HG03342 (cell line): ENCODE results near the gene SUSD2.
"Not testable (repeated sequence)": the region's sequence is repeated elsewhere in the genome, so short reads cannot be mapped to it uniquely, and the experiment has no call there.

Experiments
- ATAC-seq: cut with Tn5 transposase; IDR thresholded peaks from one replicate; pipeline ENCODE4 v1.9.1; 2021; ENCODE audit warnings: mild to moderate bottlenecking, moderate library complexity; ENCODE audit not compliant: unreplicated experiment

Gene SUSD2, protein sequence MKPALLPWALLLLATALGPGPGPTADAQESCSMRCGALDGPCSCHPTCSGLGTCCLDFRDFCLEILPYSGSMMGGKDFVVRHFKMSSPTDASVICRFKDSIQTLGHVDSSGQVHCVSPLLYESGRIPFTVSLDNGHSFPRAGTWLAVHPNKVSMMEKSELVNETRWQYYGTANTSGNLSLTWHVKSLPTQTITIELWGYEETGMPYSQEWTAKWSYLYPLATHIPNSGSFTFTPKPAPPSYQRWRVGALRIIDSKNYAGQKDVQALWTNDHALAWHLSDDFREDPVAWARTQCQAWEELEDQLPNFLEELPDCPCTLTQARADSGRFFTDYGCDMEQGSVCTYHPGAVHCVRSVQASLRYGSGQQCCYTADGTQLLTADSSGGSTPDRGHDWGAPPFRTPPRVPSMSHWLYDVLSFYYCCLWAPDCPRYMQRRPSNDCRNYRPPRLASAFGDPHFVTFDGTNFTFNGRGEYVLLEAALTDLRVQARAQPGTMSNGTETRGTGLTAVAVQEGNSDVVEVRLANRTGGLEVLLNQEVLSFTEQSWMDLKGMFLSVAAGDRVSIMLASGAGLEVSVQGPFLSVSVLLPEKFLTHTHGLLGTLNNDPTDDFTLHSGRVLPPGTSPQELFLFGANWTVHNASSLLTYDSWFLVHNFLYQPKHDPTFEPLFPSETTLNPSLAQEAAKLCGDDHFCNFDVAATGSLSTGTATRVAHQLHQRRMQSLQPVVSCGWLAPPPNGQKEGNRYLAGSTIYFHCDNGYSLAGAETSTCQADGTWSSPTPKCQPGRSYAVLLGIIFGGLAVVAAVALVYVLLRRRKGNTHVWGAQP

DNA sequence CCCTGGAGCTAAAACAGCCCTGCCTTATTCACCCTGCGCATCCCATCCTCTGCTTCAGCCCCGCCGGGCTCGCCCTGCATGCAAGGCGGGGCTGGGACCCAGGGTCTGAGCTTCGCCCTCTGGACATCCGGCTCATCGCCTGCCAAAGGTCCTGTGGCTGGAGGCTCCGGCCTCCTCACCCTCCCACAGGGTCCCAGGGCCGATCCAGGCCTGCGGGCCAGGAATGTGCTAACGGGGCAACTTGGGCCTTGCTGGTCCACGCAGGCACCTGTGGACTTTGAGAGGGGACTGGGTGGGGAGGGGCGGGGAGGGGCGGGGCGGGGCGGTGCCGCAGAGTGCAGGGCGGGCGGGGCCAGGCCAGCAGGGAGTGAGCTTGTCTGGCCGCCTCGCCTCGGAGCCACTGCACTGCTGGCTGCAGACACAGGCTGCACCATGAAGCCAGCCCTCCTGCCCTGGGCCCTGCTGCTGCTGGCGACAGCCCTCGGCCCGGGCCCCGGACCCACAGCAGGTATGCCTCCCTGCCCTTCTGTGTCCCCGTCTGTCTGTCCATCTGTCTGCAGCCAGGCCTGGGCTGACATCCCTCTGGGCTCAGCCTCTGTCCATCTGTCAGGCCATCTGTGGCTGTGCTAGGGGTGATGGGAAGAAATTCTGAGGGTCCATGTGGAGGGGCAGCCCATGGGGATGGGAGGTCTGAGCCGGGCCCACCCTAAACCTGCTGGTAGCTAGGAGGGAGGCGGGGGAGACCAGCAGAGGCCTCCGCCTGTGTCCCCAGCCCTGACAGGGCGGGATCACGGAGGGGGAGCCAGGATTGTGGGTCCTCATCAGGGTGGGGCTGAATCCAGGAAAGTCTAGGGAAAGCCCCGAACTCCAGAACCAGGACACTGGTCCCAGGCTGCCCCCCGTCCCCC, at the start of gene SUSD2:
Gene SUSD2 (plus strand): TSS at position 400 of the 908 bp plus-strand sequence. CDS start 33 bp downstream, at position 433.
- ATAC-seq, result no peak

DNA sequence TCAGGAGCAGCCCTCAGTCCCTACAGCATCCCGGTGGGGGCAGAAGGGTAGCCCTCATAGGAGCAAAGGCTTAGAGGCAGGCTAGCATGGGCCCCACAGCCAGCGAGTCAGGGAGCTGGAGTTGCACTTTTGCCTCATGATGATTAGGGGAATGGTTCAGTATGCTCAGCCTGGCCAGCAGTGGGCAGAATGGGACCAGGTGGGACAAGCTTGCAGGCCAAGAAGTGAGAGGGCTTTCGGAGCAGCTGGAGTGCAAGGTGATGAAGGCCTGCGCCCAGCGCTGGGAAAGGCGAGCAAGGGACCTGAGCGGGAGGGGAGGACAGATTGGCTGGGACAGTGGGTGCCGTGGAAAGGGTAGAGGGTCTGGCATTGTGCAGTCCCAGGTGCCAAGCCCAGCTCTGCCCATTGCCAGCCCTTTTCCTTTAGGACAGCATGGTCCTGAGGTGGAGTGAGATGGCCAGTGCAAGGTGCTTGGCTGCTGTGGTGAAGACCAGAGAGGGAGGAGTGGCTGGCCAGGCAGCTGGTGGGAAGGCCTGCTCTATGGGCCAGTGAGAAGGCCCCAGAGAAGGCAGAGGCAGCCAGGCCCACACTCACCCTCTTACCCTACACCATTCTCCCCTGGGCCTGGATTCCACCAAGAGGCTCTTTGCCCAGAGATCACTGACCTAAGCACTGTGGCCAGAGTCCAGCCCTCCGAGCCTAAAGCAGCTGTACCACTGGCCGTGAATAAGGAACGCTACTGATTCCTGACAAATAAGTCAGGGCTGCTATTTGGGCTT, 47.9 kb upstream of the SUSD2 start:
- no peak for ATAC-seq

DNA sequence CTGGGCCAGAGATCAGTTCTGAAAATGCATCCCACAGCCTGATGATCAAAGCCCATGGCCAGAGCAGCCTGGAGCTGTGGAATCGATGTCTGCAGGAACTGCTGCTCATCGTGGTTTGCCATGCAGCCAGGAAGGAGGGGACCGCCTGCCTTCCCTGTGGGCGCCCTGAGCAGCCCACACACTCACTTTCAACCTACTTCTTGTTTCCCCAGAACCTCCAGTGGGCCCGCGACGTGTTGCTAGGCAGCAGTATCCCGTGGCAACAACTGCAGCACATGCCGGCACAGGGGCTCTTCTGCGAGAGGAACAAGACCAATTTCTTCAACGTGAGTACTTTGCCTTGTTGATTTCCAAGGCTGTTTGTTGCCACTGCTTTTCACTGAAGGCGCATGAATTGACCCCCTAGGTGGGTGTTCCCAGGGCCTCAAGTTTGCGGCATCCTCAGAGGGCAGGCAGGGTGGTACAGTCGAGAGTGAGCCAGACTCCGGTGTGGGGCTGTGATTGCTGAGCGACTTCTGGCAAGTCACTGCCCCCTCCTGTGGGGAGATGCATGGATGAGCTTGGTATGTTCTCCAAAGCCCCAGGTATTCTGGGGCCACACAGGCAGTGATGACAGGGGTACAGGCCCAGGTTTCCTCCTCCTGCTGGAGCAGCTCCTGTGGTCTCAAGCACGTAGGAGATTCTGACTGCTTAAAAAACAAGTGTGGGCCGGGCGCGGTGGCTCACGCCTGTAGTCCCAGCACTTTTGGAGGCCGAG, 47.0 kb upstream of the SUSD2 start:
- no peak for ATAC-seq

DNA sequence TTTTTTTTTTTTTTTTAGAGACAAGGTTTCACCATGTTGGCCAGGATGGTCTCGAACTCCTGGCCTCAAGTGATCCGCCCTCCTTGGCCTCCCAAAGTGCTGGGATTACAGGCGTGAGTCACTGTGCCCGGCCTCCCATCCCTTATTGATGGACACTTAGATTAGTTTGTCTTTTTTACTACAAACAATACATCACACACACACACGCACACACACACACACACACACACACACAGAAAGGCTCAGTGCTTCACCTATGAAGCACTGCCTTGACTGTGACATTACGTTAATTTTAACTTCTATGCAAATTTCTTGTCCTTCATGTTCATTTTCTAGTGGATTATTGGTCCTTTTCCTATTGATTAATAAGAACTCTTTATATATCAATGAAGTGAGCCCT, 44.8 kb upstream of the SUSD2 start:
- not testable (repeated sequence) for ATAC-seq

DNA sequence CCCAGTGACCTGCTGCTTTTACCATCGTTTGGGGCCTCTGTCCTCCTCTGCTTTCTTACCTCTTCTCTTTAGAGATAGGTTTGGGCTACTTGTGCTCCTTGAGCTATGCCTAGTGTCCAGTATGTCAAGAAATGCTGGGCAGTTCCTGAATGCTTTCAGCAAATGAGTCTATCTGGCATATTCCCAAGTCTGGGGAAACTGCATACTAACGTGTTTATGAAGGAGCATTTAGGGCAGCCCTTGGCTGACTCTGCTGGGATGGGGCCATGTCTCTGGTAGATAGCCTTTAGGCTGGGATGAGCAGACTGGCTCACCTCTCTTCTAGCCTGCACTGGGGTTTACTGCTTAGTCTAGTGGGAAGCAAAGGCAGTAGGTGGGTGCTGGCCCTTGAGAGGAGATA, 43.7 kb upstream of the SUSD2 start:
- no peak for ATAC-seq

DNA sequence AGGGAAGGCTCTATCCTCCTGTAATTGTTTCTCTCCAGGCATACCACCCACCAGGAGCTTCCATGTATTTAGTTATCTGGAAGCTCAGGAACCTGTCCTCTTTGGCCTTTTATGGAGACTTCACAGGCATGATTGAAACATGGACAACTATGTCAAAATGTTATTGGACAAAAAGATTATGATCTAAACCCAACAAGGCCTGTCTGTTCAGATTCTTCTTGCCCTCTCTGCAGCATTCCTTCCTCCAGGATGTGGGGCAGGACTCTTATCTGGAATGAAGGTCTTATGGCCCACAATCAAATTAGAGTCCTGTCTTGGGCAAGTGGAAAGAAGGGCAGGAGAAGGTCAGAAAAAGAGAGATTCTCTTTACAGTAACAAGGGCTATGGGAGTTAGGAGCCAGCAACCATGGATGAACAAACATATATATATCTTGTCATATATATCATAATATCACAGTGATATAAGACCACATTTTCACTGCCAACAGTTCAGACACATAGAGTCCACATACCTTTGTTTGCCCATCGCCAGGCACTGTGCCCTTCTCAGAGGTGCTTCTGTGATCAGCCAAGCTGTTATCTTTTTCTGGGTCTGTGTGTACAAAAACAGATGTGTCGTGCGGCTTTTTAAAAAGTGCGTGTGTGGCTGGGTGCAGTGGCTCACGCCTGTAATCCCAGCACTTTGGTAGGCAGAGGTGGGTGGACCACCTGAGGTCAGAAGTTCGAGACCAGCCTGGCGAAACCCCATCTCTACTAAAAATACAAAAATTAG, 42.5 kb upstream of the SUSD2 start:
- ATAC-seq, result no peak

DNA sequence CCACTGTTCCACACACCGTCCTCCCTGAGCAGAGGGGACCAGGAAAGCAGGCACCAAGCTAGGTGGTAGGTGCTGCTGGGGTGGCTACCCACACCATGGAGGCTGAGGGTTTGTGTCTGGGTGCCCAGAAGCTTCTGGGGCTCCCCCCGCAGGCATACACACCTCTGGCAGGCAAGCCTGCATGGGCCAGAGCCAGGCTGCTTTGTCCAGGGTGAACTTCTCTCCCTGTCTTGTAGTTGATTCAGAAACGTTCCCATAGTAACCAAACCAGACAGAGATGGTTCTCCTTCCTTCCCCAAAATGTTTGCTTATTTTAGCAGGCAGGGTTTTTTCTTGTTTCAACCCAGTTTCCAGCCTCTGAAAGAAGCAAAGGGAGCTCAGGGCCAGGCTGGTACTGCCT, 40.9 kb upstream of the SUSD2 start:
- no peak for ATAC-seq

DNA sequence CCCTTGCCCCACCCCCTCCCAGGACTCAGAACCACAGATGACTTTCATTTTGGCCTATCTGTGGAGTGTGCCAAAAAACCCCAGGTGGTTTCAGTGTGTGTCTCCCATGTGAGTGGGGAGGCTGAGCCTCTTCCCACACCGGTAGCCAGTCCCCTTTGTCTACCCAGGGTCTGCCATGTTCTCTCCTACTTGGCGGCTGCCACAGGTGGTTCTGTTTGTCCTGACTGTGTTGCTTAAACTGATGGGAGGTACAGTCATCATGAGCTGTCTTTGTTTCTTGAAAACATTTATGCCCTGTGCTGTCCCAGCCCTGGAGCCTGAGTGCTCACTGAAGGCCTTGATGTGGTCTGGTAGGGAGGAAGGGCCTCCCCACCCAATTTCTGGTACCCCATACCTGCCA, 39.7 kb upstream of the SUSD2 start:
- ATAC-seq, result no peak

DNA sequence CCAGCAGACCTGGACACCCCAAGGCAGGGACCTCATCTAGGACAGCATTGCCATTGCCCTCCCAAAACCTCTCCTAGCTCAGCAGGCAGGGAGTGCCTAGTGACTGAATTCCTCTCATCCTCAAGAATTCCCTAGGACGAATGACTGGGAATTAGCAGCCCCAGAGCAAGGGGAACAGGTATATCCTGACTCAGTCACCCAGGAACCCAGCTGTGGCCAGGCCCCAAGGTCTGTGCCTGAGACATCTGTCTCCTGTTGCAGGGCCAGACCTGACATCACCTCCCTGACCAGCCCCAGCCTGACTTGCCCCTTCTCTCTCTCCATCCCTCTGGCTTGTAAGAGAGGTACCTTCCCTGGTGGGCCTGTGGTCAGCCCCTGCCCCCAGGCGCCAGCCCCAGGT, 39.0 kb upstream of the SUSD2 start:
- no peak for ATAC-seq

DNA sequence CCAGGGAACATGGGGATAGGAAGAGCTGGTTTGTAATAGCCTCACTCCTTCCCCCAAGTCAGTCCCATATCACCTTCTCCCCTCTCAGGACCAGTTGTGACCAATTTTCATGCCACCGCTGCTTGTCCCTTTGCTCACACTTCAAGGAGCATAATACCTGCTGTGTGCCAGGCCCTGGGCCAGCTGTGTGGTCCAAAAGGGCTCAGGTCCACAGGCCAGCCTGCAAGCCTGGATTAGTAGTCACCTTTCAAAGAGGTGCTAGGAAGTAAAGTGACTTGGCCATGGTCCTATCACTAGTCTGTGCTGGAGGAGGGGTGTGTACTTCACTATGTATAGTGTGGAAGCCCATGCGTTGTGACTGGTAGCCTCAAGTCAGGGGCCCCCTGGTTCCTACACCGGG, 38.5 kb upstream of the SUSD2 start:
- no peak for ATAC-seq

DNA sequence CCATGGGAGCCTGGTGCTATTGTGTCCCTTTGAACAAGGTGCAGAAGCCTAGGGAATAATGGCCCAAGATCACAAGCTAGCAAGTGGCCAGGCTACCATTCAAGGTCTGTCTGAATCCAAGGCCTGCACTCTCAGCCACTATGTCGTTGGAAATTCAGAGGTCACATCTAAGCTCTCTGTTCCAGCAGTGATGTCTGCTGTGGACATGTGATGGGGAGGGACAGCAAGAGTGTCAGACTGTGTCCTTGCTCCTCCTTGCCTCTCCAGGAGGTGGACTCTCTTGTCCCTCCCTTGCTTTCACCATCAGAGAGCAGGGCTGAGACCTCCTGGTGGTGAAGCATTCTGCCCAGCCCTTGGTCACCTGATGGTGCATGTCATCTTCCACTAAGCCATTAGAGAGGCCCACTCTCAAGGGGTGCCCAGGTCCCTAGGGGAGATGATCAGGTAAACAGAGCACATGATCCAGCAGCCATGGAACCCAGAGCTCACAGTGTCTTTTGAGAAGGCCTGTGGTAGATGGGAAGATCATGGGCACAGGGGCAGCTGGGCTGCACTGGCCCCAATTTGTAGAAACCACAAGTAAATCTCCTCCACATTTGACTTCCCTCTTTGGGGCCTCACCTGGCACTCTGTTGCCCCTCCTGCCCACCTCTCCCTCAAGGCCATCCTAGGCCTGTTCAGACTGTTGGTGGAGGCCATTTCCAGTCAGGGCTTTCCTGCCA, 37.1 kb upstream of the SUSD2 start:
- ATAC-seq, result no peak

DNA sequence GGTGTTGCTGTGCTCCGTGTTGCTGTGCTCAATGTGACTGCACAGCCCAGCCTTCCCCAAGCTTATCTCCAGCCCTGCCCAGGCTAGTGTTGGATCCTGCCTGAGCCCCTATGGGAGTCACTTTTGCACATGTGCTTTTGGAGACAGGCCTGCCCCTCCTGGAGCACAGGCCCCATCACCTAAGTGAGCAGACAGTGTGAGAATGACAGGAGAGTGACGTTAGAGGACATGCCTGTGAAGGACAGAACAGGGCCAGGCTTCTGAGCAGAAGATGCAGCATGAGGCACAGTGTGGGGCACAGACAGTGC, 36.6 kb upstream of the SUSD2 start:
- no peak for ATAC-seq

DNA sequence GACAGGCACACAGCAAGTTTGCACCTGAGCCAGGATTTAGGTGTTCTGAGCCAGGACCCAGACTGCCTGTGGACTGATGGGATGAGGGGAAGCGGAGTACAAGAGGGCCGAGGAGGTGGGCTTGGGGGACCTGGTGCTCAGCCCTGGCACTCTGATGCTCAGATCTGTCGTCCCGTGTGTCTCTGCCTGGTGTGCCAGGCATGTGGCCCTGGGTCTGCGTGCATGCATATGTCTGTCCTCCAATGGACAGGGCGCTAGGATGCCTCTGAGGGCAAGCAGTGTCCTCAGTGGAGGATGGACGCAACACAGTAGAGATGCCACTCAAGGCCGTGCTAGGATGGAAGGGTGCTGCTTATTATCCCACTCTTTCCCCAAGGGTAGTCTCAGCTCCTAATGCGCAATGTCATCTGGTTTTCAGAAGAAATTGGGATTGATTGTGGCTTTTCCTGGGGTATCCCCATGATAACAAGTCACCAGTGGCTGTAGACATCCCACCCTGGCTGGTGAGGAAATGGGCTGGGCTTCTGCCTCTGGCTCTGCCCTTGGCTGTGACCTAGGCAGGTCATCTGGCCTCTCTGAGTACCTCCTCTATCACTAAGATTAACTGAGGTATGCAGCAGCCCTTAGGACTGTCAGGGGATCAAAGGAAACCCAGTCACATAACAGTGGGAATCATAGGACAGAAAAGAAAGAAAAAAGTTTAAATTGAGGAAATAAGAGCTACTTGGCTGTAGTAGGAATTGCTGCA, 35.7 kb upstream of the SUSD2 start:
- no peak for ATAC-seq

DNA sequence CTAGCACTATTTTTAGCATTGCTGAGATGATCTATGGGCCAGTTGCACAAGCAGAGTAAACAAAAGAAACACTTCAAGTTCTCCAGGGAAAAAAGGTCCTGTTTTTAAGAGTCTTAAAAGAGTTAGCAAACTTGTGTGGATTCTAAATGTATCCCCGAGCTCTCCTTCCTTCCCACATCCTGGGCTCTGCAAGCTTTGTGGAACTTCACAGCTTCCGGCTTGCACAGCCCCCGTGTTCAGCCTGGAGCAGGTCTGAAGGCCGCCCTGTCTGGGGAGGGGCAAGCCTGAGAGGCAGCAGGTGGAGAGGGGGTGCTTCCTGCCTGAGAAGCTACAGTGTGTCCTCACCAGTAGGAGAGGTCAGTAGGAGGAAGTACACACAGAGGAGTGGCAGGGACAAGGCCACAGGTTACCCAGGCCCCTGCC, 35.1 kb upstream of the SUSD2 start:
- peak; percentile 73 for ATAC-seq

DNA sequence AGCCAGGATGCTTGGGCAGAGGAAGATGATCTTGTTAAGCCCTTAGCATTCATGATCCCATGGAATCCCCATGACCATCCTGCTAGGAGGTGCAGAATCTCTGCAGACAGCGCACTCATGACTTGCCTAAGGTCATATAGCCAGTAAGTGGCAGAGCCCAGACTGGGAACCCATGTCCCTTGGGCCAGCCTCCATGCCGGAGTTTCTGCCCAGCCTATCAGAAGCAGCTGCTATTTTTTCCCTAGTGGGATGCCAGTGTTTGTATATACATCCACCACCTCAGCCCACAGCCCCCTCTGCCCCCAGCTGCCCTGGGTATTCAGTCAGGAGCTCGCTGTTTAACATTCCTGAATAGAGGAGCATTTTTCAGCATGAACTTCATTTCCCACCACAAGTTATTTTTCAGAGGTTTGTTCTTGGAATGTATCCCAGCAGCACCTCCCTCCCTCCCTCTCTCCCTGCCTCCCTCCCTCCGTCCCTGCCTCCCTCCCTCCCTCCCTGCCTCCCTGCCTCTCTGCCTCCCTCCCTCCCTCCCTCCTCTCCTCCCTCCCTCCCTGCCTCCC, 34.4 kb upstream of the SUSD2 start:
- no peak for ATAC-seq

DNA sequence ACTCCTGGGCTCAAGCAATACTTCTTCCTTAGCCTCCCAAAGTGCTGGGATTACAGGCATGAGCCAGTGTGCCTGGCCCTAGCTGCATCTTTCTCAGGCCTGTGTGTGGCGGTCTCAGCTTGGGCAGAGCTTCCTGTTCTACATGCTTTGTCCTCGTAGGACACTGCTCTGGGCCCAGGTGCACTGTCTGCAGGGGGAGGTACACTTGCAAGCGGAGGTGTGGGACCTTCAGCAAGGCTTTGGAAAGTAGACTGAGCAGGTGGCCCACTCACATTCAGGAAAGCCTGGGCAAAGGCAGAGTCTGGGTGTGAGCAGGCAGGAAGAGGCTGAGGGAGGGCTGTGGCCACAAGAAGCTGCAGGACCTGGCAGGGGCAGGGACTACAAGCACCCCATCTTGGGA, 33.6 kb upstream of the SUSD2 start:
- ATAC-seq, result no peak
